Diencephalon (tissue), 1 donor: Measurements from ENCODE around the gene CCDC192. TPM values are rescaled to one million over a fixed set of nuclear protein-coding genes. Genes with fewer than 3 reads are reported as not detected.

Source experiments
- total RNA-seq: library from RNA; depleted of rRNA; stranded (reverse); fragments of >200 nt; gene quantifications from one replicate; pipeline ENCODE4 v1.2.3, GENCODE V29; 2014

The CCDC192 gene
- not detected for total RNA-seq

GRCh38 chr5:127702926-127703561 is at the start of gene CCDC192:
CCDC192 (plus strand) TSS chr5:127703391; CDS start chr5:127703446, 55 bp downstream.

Other genes with a start within 250 kb of the CCDC192 start
- gene PRRC1, start 185.8 kb upstream of the CCDC192 start, total RNA-seq = 34.1 TPM
- gene CTXN3, start 54.3 kb upstream of the CCDC192 start, total RNA-seq = 8.5 TPM